Measurements from ENCODE around the gene MCUR1. TPM values are rescaled to one million over a fixed set of nuclear protein-coding genes. Genes with fewer than 3 reads are reported as not detected.

MCUR1 gene
- total and polyA plus RNA-seq, 9 of the 15 experiments (the other 6 are each of a cell fraction or from before 2014, with no cell fraction given), result 5.1 to 60.2 (median 41.4) TPM

GRCh38 chr6:13789746-13790145 lies 24.6 kb downstream of the MCUR1 start (continued):
- TF ChIP-seq HDAC6 (IDR thresholded peaks at IDR 0.05; ENCODE audit: low read depth, low read length), result no peak
- TF ChIP-seq E4F1 (CRISPR knock-in tag; IDR thresholded peaks at IDR 0.05; ENCODE audit: borderline replicate concordance), result no peak
- no peak for TF ChIP-seq ZBTB17 (CRISPR knock-in tag; IDR thresholded peaks at IDR 0.05)
- TF ChIP-seq ZBED1 (IDR thresholded peaks at IDR 0.05), result no peak
- no peak for TF ChIP-seq IRF1 (CRISPR knock-in tag; IDR thresholded peaks at IDR 0.05; ENCODE audit: borderline replicate concordance)
- no peak for TF ChIP-seq ZFPM2 (CRISPR knock-in tag; IDR thresholded peaks at IDR 0.05)

- no peaks in the 10 kb centered on the region for H3K79me2 ChIP-seq (ENCODE audit: control insufficient read depth, insufficient read depth, low read length)
- no TSS peak for BruUV-seq (replicated peaks)
- DNase-seq (ENCODE audit: extremely low read depth in 1 of 4, low spot score in 3 of 4) (no peak), FAIRE-seq (peak; percentile 44), ATAC-seq (no peak)
- intact Hi-C loops (cut with micrococcal nuclease), result no loop called here
- H4K20me1 ChIP-seq (replicated peaks; ENCODE audit: control insufficient read depth, insufficient read depth, low read length), result no peaks in the 10 kb centered on the region
- no peaks in the 10 kb centered on the region for H3K4me1 ChIP-seq (replicated peaks in 1 of 2; ENCODE audit: control insufficient read depth in 2 of 2, insufficient read depth in 2 of 2, low read length in 2 of 2)
- no peak overlapping the region for H3K9ac ChIP-seq (ENCODE audit: insufficient read depth in 1 of 2, low read depth in 2 of 2, low read length in 2 of 2)
- TF ChIP-seq ZBTB1 (CRISPR knock-in tag; IDR thresholded peaks at IDR 0.05; ENCODE audit: borderline replicate concordance, low read depth) (no peak), ZNF639 (CRISPR knock-in tag; conservative IDR thresholded peaks at IDR 0.05 in 1 of 2, IDR thresholded peaks at IDR 0.05 in 1 of 2) (no peak), STAG1 (CRISPR knock-in tag; IDR thresholded peaks at IDR 0.05; ENCODE audit: borderline replicate concordance) (no peak), ZNF384 (IDR thresholded peaks at IDR 0.05; ENCODE audit: low read depth, low read length) (no peak), ZFPM2 (CRISPR knock-in tag; IDR thresholded peaks at IDR 0.05) (no peak), HEY1 (CRISPR knock-in tag; IDR thresholded peaks at IDR 0.05; ENCODE audit: borderline replicate concordance) (no peak)
- no peaks in the 10 kb centered on the region for H3K9me1 ChIP-seq (ENCODE audit: control insufficient read depth, insufficient read depth, low read length)
- H3K9me3 ChIP-seq (replicated peaks; ENCODE audit: control insufficient read depth, insufficient read depth, low read depth, low read length), result no peaks in the 10 kb centered on the region
- peaks cover 40% of the 10 kb centered on the region for H3K36me3 ChIP-seq (ENCODE audit: control insufficient read depth, insufficient read depth, low read length)
- 95% methylated on average over 6 of the region's 6 CpGs for WGBS (ENCODE audit: insufficient coverage, low coverage, missing lambda C conversion rate)
- no peak overlapping the region for H3K27ac ChIP-seq (ENCODE audit: extremely low read depth, low read depth, low read length)
- H2AFZ ChIP-seq (ENCODE audit: low read depth, low read length), result no peak overlapping the region
- POLR2A ChIA-PET, result no interaction called here
- in situ Hi-C loops (cut with MboI), result no loop called here
- CTCF ChIA-PET (ENCODE audit: low intra/inter-chr PET ratio), result no interaction called here
- H3K27me3 ChIP-seq (ENCODE audit: control insufficient read depth in 2 of 2, insufficient read depth in 2 of 2, low read length in 2 of 2), result no peaks in the 10 kb centered on the region
- H3K4me3 ChIP-seq, result no peak overlapping the region
- no peak overlapping the region for H3K4me2 ChIP-seq (ENCODE audit: insufficient read depth, low read length)
Measured at GRCh38 chr6:13788820-13789219, 25.5 kb downstream of the MCUR1 start.

Measured in K562 (cell line).